Measurements from ENCODE around the gene FRYL.

Gene FRYL

DNA sequence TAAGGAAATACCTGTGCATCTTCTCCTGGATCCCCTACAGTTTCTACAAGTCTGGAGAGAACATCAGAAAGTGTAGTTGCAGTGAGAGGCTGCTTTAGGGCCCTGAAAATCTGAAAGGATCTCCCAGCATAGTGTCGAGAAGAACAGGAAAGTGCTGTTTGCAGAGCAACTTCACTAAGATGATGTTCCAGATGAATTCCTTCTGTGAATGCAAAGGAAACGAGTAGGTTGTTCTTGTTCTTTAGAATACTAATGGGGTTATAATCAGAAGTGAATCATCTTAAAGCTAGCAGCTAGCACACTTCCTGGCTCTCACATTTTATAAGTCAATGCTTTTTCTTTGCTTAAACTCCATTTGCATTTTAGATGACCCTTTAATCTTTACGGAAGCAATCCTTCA lies 236.3 kb downstream of the FRYL start:
- DNase-seq: no peak

DNA sequence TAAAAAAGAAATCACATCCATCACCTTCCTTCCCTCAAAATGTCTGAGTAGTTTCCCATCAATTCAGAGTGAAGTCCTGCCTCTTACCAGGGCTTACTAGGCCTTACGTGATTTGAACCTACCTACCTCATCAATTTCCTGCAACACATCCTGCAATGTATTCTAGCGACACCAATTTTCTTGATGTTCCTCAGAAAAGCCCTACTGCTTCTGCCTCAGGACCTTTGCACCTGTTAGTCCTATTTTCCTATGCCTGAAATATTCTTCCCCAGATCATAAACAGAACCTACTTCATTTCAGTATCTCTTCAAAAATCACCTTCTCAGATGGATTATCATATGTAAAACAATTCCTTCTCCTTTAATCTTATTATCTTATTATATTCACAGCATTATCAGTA lies 237.2 kb downstream of the FRYL start:
- no peak for DNase-seq

DNA sequence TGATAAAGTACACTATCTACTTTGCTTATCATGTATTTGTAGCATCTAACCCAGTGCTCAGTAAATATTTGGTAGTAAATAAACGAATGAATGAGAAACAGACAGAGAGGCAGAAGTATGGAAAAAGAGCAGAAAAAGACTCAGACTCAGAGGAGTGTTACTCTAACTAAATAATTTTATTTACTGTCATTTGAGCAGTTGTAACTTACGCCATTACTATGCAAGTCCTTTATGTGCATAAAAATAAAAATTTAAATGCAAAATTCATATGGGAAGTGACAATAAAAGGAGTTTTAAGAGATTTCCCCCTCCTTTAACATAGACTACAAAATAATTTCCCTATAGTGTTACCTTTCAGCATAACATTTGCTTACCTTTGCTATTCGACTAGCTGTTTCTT lies 240.5 kb downstream of the FRYL start:
- DNase-seq: no peak

GRCh38 chr4:48538358-48538757 lies 241.7 kb downstream of the FRYL start:
- no peak for DNase-seq

- no peak for DNase-seq
Measured at GRCh38 chr4:48526406-48526805, 253.7 kb downstream of the FRYL start.

- DNase-seq: no peak
Measured at GRCh38 chr4:48518143-48518542, 261.9 kb downstream of the FRYL start.

GRCh38 chr4:48509543-48509942 lies 270.5 kb downstream of the FRYL start:
- no peak for DNase-seq

GRCh38 chr4:48506716-48507115 lies 273.4 kb downstream of the FRYL start:
- no peak for DNase-seq

DNA sequence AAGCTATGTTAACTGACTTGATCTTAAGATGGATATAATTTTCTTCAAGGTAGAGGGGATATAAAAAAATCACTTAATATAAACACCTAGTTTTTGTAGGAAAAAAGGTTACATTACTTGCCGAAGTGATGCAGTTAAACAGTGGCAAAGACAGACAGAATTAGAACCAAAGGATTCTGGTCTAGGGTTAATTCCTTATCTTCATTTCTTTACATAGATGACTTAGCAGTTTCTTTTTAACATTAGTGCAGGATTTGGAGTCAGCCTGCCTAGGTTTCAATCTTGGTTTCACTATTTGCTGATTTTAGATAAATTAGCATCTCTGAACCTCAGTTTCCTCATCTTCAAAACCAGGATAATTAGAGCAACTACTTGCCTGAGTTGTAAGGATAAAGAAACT lies 275.7 kb downstream of the FRYL start:
- DNase-seq: no peak

- no peak for DNase-seq
Measured at GRCh38 chr4:48504026-48504330, 276.1 kb downstream of the FRYL start.

- no peak for DNase-seq
Measured at GRCh38 chr4:48503233-48504025, 276.6 kb downstream of the FRYL start.

DNA sequence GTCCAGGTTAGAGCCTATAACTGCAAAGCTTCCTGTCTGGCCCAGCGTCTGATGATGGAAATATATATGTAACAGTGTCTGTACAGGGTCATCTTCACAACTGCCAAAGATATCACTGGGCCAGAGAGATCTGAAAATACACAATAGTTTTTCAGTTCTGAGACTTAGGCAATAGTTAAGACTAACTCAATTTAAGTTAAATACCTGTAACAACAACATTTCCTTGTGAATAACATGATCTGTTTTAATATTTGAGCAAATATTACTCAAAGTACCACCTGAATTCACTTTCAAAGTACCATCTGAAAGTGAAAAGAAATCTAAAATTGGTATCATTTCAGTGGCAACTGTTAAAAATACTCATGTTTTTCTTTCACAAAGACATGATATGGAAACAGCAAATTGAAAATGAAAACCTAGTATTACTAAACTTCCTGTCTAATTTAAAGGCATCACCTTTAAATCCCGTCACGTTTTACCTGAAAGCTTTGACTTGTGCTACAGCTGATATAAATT lies 280.5 kb downstream of the FRYL start:
- DNase-seq: no peak

DNA sequence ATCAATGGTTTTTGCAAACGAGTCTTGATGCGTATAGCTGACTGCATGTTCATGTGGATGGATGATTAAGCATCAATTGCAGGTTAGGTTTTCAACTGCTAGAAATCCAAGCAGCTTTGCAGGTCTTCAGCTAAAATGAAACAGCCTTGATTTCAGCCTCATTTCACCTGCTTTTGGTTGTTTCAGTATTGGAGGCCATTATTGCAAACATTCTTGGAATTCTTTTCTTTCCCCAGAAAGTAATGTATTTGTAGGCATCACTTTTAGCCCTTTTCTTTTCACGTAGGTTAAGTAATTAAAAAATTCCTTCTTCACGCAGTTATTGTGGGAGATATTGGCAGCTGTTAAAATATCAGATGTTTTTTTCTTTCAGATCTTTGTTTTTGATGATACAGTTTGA lies 281.2 kb downstream of the FRYL start:
- no peak for DNase-seq

GRCh38 chr4:48495941-48496340 lies 284.1 kb downstream of the FRYL start:
- no peak for DNase-seq

GRCh38 chr4:48493452-48494100 lies 286.5 kb downstream of the FRYL start:
- DNase-seq: no peak

DNA sequence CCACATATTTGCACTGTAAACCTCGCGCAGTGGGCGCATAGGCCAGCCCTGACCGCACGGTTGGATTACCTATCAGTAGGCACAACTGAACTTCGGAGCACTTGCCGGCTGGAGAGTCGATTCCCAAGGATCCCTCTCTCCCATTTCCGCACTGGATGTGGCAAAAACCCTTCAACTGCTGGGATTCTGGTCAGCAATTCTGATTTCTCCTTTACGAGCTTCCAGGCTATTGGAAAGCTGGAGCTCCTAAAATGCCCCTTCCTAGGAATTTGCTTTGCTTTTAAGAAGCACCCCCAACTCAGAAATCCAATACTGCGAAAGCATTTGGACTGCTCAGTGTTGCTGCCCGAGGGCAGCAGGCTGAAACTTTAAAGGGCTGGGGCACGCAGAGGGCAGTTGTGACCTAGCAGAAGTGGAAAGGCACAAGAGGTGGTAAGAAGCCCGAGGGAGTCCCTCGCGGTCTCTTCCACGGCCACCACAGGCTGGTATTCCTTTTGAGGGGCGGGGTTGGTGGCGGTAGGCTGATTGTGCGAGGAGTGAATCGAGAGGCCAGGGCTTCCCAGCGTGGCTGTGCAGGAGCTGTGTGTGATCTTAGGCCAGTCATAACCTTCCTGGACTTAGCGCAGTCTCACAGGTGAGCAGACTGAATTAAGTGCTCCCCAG lies 288.4 kb downstream of the FRYL start:
- DNase-seq: no peak

DNA sequence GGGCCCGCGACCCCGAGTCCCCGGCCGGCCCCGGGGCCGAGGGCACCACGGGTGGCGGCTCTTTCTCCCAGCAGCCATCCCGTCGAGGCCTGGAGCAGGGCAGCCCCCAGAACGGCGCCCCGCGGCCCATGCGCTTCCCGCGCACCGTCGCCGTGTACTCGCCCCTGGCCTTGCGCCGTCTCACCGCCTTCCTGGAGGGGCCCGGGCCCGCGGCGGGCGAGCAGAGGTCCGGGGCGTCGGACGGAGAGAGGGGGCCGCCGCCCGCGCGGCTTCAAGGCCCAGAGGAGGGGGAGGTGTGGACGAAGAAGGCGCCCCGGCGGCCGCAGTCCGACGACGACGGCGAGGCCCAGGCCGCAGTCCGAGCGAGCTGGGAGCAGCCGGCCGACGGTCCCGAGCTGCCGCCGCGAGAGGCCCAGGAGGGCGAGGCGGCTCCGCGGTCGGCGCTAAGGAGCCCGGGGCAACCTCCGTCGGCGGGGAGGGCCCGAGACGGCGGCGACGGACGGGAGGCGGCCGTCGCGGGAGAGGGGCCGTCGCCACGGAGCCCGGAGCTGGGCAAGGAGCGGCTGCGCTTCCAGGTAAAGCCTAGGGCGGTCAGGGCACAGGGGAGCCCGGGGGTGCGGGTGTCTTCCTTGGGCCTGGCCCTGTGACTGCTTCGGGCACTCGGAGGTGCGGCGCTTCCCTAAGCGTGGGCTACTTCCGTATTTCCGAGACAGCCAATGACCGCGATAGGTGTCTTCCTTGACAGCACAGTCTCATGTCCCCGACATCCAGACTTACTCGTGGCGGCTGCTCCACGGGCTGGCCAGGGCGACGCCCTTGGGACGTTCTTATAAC lies 289.2 kb downstream of the FRYL start:
- DNase-seq: no peak

- no peak for DNase-seq
Measured at GRCh38 chr4:48490012-48490679, 289.9 kb downstream of the FRYL start, which contains the start of gene ZAR1. TSS of gene ZAR1 (plus strand) at chr4:48490252. CDS start at chr4:48490292, 40 bp downstream.

GRCh38 chr4:48489683-48490011 lies 290.4 kb downstream of the FRYL start:
- DNase-seq: no peak

- DNase-seq: no peak
Measured at GRCh38 chr4:48484494-48485168, 295.4 kb downstream of the FRYL start.

DNA sequence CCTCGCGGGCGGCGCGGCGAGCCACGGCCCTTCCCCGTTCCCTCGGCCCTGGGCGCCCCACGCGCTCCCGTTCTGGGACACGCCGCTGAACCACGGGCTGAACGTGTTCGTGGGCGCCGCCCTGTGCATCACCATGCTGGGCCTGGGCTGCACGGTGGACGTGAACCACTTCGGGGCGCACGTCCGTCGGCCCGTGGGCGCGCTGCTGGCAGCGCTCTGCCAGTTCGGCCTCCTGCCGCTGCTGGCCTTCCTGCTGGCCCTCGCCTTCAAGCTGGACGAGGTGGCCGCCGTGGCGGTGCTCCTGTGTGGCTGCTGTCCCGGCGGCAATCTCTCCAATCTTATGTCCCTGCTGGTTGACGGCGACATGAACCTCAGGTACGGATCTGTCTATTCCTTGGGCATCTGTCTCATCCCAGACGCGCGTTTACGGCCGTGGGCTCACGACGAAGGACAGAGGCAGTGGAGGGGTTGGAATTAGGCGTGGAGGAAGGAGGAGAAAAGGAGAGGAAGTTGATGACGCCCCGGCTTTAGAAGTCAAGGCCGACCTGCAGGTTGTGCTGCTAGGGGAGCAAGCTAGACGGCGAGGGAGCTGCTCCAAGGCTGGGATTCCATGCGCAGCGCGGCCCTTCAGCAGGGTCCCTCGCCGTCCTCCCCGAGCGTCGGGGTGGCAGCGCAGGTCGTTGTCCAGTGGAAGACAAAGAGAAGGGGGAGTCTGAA lies 296.1 kb downstream of the FRYL start:
- DNase-seq: no peak
